HepG2 (cell line): ENCODE measurements around the gene TNFAIP1. TPM values are rescaled to one million over a fixed set of nuclear protein-coding genes. Genes with fewer than 3 reads are reported as not detected.

Experiments used
- CENPBD1 ChIP-seq: sonication (generic); formaldehyde crosslinking; IDR thresholded peaks from 2 replicates; pipeline ENCODE4 v1.8.0; 2022; ENCODE audit warnings: missing genetic modification reagents, low read depth, mild to moderate bottlenecking, borderline replicate concordance
- CSRNP1 ChIP-seq: sonication (generic); formaldehyde crosslinking; IDR thresholded peaks from 2 replicates; pipeline ENCODE4 v1.8.1; 2023; ENCODE audit warnings: mild to moderate bottlenecking, missing genetic modification reagents
- FOXP4 ChIP-seq: sonication (generic); formaldehyde crosslinking; IDR thresholded peaks from 2 replicates; pipeline ENCODE4 v1.4.0; 2020; ENCODE audit warnings: missing genetic modification reagents
- GMEB1 ChIP-seq: sonication (generic); formaldehyde crosslinking; IDR thresholded peaks from 2 replicates; pipeline ENCODE4 v1.5.1; 2020; ENCODE audit warnings: missing genetic modification reagents, mild to moderate bottlenecking, borderline replicate concordance
- IRF2 ChIP-seq: IDR thresholded peaks from 2 replicates; pipeline ENCODE4 v1.6.1; 2018; ENCODE audit warnings: missing genetic modification reagents, missing compliant biosample characterization
- KLF16 ChIP-seq, 2 experiments: sonication (generic) in 1 of 2; formaldehyde crosslinking in 1 of 2; IDR thresholded peaks; 2 replicates each; pipeline versions ENCODE4 v1.6.1 to v1.8.0; 2016 to 2023; ENCODE audit warnings: missing genetic modification reagents in 2 of 2, missing compliant biosample characterization in 1 of 2
- ONECUT2 ChIP-seq: sonication (generic); formaldehyde crosslinking; IDR thresholded peaks from 2 replicates; pipeline ENCODE4 v1.4.0; 2020; ENCODE audit warnings: missing genetic modification reagents
- SIX1 ChIP-seq: sonication (generic); formaldehyde crosslinking; IDR thresholded peaks from 2 replicates; pipeline ENCODE4 v1.4.0; 2020; ENCODE audit warnings: missing genetic modification reagents, borderline replicate concordance
- SP1 ChIP-seq, 2 experiments: fragments of 450-650 bp in 1 of 2; sonication (generic) in 1 of 2; formaldehyde crosslinking in 1 of 2; IDR thresholded peaks; 2 replicates each; pipeline versions ENCODE4 v1.4.0 to v1.6.1; 2016 to 2020; ENCODE audit warnings: missing genetic modification reagents in 1 of 2
- SRSF4 ChIP-seq: fragments of 200-400 bp; formaldehyde crosslinking; IDR thresholded peaks from one replicate; pipeline ENCODE4 v1.6.1; 2018; ENCODE audit warnings: mild to moderate bottlenecking, low read depth, low read length, moderate library complexity; ENCODE audit not compliant: poor library complexity, severe bottlenecking
- ZMYM2 ChIP-seq: sonication (generic); formaldehyde crosslinking; IDR thresholded peaks from 2 replicates; pipeline ENCODE4 v1.8.0; 2022; ENCODE audit warnings: mild to moderate bottlenecking, missing genetic modification reagents
- ZNF362 ChIP-seq: sonication (generic); formaldehyde crosslinking; IDR thresholded peaks from 2 replicates; pipeline ENCODE4 v1.4.0; 2020; ENCODE audit warnings: missing genetic modification reagents, mild to moderate bottlenecking, borderline replicate concordance
- ZXDC ChIP-seq: sonication (generic); formaldehyde crosslinking; IDR thresholded peaks from 2 replicates; pipeline ENCODE4 v1.5.0; 2020; ENCODE audit warnings: mild to moderate bottlenecking, missing genetic modification reagents
- polyA plus RNA-seq, 8 experiments: library from polyadenylated mRNA; depleted of rRNA in 3 of 8; stranded (reverse) in 7 of 8; unstranded in 1 of 8; fragments of >200 nt; fragmentation: Illumina TruSeq in 4 of 8; extraction: Trizol in 4 of 8; gene quantifications; 2 replicates each; pipeline versions ENCODE4 v1.2.1 to v1.2.3, GENCODE V29; 2011 to 2016; ENCODE audit warnings: low read depth in 4 of 8, missing spikeins in 1 of 8, mixed read lengths in 1 of 8; ENCODE audit not compliant: insufficient read depth in 1 of 8
- total RNA-seq, 5 experiments: library from RNA; depleted of rRNA; stranded (reverse); fragments of >200 nt; fragmentation: Illumina TruSeq; extraction: Trizol; gene quantifications; 2 replicates each; pipeline ENCODE4 v1.2.3, GENCODE V29; 2016; ENCODE audit warnings: low read depth in 1 of 5
- TF ChIP-seq, protein P1 (sequence below): IDR thresholded peaks from 2 replicates; pipeline ENCODE4 v1.6.1; 2016
- TF ChIP-seq, protein P2 (sequence below): sonication (generic); formaldehyde crosslinking; IDR thresholded peaks from 2 replicates; pipeline ENCODE4 v1.5.0; 2020; ENCODE audit warnings: missing genetic modification reagents, mild to moderate bottlenecking, borderline replicate concordance

Gene TNFAIP1
- total and polyA plus RNA-seq, 2 of the 13 experiments (the other 11 are each of a cell fraction or from before 2014, with no cell fraction given): 17.5 to 40.6 TPM

- TF ChIP-seq CSRNP1 (CRISPR knock-in tag) (peak; percentile 10; the same call in 1 of the 2 replicates), GMEB1 (CRISPR knock-in tag) (peak; percentile 34; the same call in 1 of the 2 replicates), SP1 (IDR thresholded peaks at IDR 0.05) (no peak), SP1 (CRISPR knock-in tag; IDR thresholded peaks at IDR 0.05) (no peak), ONECUT2 (CRISPR knock-in tag) (peak; percentile 96), ZNF362 (no peak; the same call in 1 of the 2 replicates), FOXP4 (CRISPR knock-in tag) (peak; percentile 89), ZXDC (CRISPR knock-in tag) (no peak), IRF2 (CRISPR knock-in tag) (peak; percentile 83), KLF16 (CRISPR knock-in tag; IDR thresholded peaks at IDR 0.05) (peak in 1 of 2 experiments; percentile 79; a peak in 2 of 4 replicates), ZMYM2 (CRISPR knock-in tag) (peak; percentile 88), SIX1 (CRISPR knock-in tag) (peak; percentile 37; the same call in 1 of the 2 replicates), SRSF4 (no peak), CENPBD1 (CRISPR knock-in tag) (no peak)
- TF ChIP-seq, protein P1, sequence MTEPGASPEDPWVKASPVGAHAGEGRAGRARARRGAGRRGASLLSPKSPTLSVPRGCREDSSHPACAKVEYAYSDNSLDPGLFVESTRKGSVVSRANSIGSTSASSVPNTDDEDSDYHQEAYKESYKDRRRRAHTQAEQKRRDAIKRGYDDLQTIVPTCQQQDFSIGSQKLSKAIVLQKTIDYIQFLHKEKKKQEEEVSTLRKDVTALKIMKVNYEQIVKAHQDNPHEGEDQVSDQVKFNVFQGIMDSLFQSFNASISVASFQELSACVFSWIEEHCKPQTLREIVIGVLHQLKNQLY: peak; percentile 66; the same call in 1 of the 2 replicates
- TF ChIP-seq, protein P2, sequence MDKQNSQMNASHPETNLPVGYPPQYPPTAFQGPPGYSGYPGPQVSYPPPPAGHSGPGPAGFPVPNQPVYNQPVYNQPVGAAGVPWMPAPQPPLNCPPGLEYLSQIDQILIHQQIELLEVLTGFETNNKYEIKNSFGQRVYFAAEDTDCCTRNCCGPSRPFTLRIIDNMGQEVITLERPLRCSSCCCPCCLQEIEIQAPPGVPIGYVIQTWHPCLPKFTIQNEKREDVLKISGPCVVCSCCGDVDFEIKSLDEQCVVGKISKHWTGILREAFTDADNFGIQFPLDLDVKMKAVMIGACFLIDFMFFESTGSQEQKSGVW (CRISPR knock-in tag): no peak
Observed at GRCh38 chr17:28370035-28370743, 34.6 kb downstream of the TNFAIP1 start, which contains the start of gene VTN (continued).
